GM21825 (cell line): Measurements from ENCODE around the gene MLST8.

ENCODE experiments used
- ATAC-seq: cut with Tn5 transposase; IDR thresholded peaks from one replicate; pipeline ENCODE4 v1.9.1; 2021; ENCODE audit warnings: mild to moderate bottlenecking, moderate library complexity; ENCODE audit not compliant: unreplicated experiment

Gene MLST8, protein sequence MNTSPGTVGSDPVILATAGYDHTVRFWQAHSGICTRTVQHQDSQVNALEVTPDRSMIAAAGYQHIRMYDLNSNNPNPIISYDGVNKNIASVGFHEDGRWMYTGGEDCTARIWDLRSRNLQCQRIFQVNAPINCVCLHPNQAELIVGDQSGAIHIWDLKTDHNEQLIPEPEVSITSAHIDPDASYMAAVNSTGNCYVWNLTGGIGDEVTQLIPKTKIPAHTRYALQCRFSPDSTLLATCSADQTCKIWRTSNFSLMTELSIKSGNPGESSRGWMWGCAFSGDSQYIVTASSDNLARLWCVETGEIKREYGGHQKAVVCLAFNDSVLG

DNA sequence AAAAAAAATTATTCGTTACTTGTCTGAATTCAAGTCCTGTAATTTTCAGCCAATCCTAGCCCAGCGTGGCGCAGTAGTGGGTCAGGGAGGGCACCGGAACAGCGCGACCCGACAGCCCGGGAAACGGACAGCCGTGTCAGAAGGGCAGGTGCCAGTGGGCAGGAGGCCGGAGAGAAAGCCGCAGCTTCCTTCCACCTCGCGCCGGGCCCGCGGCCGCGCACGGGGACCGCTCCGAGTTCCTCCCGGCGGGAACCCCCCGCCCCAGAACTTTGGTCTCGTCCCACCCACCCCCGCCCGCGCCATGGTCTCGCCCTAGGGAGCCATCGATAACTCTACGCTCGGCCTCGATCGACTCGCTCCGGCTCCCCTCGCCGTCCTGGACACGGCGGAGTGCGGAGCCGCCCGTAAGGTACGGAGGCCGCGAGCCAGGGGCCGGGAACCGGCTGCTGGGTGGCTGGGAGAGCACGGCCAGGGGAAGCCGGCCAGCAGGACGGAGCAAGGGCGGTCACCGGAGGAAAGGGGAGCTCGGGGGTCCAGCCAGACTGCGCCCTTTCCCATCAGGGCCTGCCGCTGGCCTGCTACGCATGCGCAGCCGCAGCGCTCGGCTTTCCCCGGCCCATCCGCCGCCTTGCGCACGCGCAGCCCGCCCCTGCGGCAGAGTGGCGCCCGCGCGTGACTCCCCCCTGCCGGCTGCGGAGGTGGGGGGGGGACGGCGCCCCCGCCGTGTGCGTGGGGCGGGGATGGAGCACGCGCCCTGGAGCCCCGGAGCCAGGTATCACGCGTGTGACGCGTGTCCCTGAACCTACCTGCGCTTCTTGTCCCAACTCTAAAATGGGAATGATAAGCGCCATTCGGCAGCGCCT is at the start of gene MLST8:
Gene MLST8, plus strand, starts transcription at position 351 of the 863 bp plus-strand sequence. CDS start 632 bp downstream, outside the sequence.
- peak; percentile 53 for ATAC-seq

DNA sequence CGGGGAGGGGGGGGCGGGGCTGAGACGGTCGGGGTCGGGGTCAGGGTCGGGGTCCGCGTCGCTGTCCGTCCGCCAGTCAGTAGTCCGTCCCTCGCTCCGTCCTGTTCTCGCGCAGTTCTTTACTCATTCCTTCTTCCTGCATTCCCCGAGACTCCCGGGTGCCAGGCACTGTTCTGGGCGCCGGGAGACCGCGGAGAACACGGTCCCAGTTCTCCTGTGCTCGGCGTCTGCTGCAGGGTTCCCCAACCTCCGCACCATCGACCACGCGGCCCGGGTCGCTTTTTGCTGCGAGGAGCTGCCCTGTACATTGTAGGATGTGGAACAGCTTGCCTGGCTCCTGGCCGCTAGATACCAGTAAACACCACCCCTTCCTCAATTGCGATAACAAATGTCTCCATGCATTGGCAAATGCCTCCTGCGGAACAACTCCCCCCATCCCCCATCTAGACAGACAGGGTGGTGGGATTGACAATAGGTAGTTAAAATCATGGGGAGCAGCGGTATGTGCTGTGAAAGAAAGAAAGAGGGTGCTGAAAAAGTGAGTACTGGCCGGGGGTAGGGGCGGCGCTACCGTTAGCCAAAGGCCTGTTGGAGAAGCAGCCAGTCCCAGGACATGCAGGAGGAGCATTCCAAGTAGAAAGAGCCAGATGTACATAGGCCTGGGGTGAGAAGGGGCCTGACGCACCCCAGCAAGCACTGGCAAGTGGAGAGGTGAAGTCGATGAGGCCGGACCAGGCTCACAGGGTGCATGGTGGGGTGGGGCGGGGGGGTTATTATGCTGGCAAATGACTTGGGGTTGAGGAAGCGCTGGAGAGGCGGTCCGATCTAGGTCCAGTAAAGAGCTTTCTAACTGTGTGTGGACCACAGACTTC is 49.0 kb upstream of the MLST8 start:
- ATAC-seq: no peak

DNA sequence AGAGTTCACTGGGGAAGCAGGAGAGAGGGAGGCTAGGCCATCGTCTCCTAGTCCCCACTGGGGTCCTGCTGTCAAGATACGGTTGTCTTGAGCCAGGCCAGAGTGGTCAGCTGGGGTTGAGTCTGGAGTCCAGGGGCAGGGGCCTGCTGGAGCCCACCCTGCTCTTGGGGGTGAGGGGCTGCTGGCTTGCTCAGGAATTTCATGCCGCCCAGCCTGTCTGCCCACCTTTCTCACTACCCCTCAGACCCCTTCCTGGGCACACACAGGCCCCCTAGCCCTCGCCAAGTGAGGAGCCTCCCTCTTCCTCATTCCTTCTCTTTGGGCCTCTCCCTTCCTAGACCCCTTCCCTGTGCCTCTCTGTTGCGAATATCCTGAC is 48.4 kb upstream of the MLST8 start:
- ATAC-seq: no peak

DNA sequence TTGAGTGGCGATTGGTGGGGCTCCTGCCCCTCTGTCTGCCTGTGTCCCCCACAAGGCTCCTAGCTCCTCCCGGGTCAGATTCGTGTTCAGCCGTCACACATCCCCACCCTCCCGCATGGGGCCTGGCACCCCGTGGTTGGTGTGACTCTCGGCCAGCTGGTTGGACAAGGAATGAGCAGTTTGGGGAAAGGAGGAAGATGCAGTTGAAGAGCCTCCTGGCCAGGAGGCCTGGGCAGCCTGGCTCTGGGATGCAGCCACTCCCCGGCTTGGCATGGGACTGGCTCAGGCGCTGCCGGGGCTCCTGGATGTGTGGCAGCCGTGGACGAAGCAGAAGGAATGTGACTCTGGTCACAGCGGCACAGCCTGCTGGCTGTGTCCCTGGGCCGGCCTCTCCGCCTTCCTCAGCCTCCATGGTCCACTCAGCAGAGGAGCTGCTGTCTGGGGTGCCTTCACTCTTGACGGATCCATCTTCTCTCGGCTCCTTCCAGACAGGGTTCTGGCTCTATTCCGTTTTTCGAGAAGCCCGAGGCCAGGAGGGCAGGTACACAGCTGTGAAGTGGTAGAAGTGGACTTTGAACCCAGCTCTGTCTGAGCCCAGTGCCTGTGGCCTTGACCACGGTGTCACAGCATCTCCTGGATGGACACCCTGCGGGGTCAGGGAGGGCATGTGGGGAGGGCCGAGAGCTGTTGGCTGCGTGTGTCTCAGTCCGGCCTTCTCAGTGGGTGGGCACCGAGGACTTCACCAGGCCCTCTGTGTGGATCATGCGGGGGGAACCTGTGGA is 47.6 kb upstream of the MLST8 start:
- no peak for ATAC-seq

DNA sequence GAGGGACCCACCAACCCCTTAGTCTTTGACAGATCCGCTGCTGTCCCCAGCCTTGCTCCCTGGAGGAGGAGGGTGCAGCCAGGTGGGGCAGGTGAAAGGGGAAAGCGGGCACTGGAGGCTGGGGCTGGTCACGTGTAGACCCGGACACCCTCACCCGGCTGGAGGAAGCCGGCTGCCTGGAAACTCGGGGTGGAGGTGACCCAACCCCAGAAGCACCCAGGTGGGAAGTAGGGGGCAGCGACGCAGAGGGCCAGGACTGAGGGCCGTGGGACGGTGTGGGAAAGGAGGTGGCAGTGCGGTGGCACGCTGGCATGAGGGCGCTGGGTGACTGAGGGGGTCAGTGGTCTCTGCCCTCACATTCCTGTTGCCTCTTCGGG is 47.0 kb upstream of the MLST8 start:
- no peak for ATAC-seq

DNA sequence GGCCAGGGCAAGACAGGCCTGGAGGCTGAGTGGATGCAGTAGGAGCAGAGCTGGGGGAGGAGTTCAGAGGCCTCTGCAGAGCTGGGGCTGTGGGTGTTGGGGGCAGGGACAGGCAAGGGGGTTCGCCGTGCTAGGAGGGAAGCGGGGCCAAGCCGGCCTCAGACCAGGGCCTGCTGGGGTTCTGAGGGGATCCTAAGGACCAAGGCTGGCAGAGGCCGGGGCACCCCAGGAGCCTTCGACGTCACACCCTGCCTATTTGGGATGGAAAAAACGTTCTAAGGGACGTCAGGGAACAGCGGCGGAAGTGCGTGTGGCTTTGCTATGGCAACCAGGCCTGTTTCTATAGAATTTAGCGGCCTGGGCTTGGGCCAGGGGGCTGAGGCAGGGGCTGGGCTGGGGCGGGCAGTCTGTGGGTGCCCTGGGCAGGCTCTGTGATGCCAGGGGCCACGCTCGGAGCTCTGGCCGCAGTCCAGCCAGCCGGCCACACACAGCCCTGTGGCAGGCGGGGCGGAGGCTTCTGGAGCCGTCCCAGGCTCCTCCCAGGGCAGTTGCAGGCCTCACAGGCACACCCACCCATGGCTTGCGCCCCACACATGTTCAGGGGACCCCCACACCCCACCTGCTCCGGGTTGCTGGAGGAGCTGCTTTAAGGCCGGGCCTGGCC is 45.9 kb upstream of the MLST8 start:
- no peak for ATAC-seq

DNA sequence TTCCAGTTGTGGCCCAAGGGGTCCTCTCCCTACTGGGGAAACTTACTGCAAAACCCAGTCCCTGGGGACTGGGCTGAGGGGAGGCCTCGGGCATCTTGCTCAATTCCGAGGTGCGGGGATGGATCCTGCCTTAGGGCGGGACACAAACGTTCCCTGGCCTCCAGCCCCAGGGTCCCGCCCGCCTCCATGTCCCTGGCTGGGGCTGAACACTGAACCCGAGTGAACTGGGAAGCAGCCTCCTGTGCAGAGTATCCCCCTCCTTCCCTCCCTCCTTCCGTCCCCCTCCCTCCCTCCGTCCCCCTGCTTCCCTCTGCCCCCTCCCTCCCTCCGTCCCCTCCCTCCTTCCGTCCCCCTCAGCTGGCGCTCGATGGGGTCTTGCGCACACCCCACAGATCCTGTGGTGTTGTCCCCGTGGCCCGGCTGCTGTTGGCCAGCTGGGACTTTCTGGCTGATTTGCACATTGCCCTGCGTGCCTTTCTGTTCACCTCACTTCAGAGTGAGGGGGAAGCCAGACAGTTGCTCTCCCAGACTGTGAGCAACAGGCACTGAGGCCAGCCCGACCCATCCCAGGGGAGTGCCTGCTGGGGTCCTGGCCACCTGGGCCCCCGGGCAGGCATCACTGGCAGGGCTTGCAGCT is 44.2 kb upstream of the MLST8 start:
- no peak for ATAC-seq

DNA sequence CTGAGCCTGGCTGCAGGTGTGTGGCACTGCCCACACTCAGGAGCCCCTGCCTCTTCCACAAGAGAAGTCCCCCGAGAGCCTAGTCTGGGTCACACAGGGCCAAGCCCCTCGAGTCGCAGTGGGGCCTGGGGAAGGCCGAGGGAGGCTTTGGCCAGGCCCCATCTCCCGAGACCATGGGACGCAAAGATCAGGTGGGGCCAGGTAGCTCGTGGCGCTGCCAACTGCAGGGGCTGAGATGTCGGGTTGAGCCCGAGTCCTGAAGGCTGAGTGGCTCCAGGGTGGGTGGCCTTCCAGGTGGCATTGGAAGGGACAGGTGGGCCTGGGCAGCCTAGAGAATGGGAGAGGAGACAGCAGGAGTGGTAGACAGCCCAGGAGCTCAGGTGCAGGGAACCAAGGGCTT is 43.3 kb upstream of the MLST8 start:
- ATAC-seq: no peak

DNA sequence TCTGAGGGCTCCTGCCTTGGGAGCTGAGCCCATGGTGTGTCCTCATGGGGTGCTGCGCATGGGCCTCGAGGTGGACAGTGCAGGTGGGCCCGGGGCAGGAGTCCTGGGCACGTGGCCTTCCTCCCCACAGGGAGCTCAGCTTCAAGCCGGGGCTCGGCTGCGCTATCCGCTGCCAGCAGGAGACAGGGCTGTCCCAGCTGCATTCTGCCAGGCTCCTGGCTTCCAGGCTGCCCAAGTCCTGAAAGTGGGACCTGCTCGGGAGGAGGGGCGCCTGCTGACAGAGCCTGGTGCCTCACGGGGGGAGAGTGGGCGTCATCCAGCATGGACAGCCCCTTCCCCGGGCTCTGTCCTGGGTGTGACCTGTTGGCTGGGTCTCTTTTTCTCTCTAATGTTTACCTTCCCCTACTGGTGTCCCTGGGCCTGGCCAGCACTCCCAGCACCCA is 42.6 kb upstream of the MLST8 start:
- ATAC-seq: no peak

DNA sequence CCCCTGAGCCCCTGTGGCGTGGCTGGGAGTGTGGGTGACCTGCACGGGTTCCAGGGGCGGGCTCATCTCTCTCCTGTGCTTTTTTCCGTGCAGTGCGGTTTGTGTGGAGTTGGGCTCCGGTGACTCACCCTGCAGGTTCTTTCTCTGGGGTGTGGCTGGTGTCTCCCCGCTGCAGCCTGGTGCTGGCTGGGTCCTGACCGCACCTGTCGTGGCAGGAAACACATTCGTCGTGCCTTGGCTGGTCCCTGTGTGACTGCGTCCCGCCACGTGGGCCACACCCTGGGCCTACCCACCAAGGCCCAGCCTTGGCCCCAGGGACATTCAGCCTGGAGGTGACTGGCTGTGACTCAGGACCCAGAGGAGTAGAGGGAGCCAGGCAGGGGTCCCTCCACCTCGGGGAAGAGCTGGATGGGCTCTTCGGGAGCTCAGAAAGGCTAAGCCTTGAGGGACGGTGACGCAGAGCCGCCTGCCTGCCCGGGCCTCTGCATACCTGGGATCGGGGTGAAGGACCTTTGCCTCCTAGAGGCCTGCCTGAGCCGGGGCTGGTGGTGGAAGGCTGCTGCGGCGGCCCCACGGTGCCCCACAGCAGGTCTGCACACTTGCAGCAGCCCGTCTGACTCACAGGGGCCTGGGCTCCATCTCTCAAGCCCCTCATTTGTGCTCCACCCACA is 41.9 kb upstream of the MLST8 start:
- no peak for ATAC-seq

DNA sequence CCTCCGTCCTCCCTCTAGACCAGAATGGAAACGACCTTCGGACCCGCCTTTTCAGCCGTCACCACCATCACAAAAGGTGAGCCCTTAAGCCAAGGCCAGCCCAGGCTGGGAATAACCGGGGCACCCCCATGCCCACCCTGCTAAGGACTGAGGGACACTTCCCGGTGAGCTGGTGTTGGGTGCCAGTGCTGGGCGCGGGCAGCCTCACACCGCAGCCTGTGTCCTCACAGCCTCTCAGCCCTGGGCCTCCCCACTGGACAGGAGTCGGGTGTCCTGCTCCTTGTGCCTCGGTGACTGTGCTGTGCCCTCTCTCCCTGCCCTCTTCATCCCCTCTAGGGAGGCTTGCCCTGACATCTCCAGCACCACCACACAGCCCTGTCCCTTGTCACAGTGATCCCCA is 39.4 kb upstream of the MLST8 start:
- no peak for ATAC-seq

DNA sequence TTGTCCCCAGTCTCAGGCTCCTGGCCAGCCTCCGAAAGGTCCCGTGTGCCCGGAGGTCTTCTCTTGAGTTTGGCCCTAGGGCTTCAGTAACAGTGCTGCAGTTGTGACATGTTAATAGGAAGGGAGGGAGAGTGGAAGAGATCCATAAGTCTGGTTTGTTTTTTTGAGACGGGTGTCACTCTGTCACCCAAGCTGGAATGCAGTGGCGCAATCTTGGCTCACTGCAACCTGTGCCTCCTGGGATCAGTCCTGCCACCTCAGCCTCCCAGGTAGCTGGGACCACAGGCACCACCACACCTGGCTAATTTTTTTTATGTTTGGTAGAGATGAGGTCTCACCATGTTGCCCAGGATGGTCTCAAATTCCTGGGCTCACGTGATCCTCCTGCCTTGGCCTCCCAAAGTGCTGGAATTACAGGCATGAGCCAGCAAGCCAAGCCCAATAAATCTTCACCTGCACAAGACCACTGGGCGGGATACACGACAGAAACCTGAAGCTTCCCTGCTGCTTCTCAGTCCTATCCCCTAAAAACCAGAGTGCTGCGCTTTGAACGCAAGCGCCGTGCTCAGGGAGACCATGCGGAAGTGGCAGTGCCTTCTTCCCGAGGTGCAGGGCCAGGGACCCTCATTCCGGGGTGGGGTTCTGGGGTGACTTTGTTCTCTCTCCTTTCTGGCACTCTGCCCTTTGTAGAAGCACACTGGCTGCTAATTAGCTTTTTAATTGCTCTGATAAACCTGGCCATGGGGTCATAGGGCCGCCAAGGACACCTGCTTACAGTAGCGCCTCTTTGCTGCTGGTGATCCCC is 38.8 kb upstream of the MLST8 start:
- no peak for ATAC-seq

DNA sequence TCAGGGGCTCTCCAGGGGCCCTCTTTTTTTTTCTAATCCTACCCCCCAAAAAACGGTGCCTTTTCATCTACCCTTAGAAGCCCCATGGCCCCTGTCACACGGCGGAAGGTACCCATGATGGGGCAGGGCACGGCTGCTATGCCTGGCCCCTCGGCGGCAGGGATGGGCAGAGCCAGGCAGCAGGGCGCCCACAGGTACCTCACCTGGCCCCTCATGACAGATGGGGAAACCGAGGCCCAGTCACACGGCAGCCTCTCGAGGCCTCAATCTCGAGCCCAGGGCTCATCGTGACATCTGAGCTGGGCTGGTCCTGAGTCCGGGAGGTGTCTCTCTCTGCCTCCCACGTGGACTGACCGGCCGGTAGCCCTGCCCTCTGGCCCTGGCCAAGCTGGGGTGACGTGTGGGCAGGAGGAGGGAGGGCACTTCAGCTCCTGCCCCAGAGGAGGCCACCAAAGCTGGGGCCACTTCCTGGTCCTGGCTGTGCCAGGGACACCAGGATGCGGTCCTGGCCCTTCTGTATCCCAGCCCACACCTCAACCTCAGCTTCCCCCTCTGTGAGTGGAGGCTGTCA is 38.1 kb upstream of the MLST8 start:
- ATAC-seq: no peak

DNA sequence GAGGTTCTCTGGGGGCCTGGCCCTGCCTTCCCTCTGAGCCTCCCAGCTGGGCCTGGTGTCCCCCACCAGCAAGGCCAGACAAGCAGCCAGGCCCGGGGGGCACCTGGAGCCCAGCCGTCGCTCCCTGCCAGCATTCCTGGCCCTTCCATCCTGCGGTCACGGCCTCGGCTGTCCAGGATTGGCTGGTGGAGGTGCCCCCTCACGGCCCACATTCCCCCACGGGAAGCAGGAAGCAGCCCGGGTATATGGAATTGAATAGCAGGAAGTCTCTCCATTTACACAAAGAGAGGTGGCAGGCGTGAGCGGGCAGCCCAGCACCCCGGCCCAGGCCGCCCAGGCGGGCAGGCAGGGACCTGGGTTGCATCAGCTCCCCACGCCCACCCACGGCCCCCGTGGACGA is 35.2 kb upstream of the MLST8 start:
- no peak for ATAC-seq

DNA sequence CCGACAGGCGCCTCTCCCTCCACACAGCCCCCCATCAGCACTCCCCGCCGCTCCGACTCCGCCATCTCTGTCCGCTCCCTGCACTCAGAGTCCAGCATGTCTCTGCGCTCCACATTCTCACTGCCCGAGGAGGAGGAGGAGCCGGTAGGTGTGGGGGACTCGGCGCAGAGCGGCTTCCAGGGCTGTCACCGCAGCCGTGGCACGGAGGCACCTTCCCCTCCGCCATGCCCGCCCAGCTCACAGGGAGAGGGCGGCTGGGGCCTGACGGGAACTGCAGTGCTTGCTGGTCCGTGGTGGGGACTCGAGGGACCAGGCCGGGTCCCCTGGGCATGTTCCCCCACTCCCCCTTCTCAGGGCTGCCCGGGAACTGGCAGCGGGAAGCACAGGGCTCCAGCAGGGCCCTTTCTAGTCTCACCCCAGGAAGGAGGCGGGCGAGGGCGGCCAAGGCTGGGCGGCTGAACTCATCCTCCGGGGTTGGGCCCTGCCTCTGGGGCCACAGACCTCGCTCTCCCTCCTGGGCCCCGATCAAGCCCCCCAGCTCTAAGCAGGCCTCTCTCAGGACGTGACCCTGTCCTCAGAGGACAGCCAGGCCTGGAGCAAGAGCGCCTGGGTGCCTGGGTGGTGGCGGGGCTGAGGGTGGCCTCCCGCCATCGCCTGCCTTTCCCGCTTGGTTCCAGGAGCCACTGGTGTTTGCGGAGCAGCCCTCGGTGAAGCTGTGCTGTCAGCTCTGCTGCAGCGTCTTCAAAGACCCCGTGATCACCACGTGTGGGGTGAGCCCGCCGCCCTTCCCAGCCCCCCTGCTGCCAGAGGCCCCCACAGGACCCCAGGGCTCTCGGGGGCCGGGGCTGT is 34.4 kb upstream of the MLST8 start:
- ATAC-seq: no peak

DNA sequence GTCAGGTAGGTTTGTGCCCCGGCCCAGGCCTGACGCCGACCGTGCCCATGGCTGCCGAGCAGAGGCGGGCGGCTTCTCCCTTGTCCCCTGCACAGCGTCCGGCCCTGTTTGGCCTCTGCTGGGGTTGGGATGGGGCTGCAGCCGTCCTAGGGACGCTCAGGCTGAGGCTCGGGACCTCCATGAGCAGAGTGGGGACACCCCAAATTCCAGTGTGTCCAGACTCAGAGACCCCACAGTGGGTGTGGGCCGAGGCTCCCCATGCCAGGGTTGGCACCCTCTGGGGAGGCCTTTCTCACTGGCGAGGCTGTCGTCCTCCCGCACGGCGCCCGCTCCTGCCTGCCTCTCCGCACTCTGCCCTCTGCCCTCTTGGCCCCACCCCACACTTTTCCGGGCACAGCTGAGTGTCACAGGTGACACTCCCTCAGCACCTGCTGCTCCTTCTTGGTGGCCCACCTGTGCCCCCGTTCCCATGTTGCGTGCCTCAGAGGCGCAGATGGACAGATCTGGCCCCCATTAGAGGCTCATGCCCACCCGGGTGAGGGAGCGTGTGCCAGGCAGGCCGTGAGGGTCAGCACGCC is 33.6 kb upstream of the MLST8 start:
- ATAC-seq: no peak
